GM12878 (cell line): ENCODE data around the gene BDH2. TPM values are rescaled to one million over a fixed set of nuclear protein-coding genes. Genes with fewer than 3 reads are reported as not detected.

Experiments
- ATAC-seq: fragments of 200-7000 bp; cut with Tn5 transposase; 3 replicates; pipeline ENCODE4 v1.9.1; 2020; ENCODE audit warnings: mild to moderate bottlenecking, moderate library complexity
- BruUV-seq: library from RNA; stranded (reverse); fragments of 400-500 nt; replicated peaks from 2 replicates; lab custom pipeline; 2021; lab: Mats Ljungman, UMichigan
- CTCF ChIA-PET: fragments of 300-600 bp; sonication (Branson Sonifier 250); formaldehyde crosslinking; extraction: SDS; loops from one replicate; lab custom pipeline; 2021; ENCODE audit warnings: inconsistent platforms; lab: Yijun Ruan, JAX
- POLR2A ChIA-PET: fragments of 350-600 bp; formaldehyde crosslinking; extraction: SDS; loops from one replicate; lab custom pipeline; 2021; ENCODE audit warnings: inconsistent platforms; lab: Charles Lee
- RAD21 ChIA-PET: fragments of 300-600 bp; sonication (Branson Sonifier 250); formaldehyde crosslinking; loops from one replicate; lab custom pipeline; 2023; ENCODE audit warnings: antibody characterized with exemption; ENCODE audit not compliant: unreplicated experiment; lab: Charles Lee
- SMC1A ChIA-PET: fragments of 300-600 bp; sonication (Branson Sonifier 250); formaldehyde crosslinking; loops from one replicate; lab custom pipeline; 2023; ENCODE audit not compliant: unreplicated experiment, uncharacterized antibody; lab: Charles Lee
- DNase-seq: peaks from one replicate; pipeline ENCODE4 v3.0.0-alpha.2; 2011; ENCODE audit warnings: low read depth, low spot score
- FAIRE-seq: peaks from 3 replicates; lab custom pipeline; 2011; peaks lifted over from hg19 to GRCh38; lab: Jason Lieb, UNC
- H2AFZ ChIP-seq: 2 replicates; pipeline ENCODE4 v1.6.0; 2011; ENCODE audit warnings: low read depth, low read length, control low read depth; ENCODE audit not compliant: control insufficient read depth
- H3K27ac ChIP-seq: 2 replicates; pipeline ENCODE4 v1.5.1; 2011; ENCODE audit warnings: control low read depth; ENCODE audit not compliant: control insufficient read depth, insufficient read depth
- H3K27me3 ChIP-seq, 2 experiments: replicated peaks in 1 of 2; 2 replicates each; pipeline versions ENCODE4 v1.6.0 to v1.6.1; 2011; ENCODE audit warnings: low read length in 1 of 2; ENCODE audit not compliant: control insufficient read depth in 2 of 2, insufficient read depth in 2 of 2
- H3K36me3 ChIP-seq, 2 experiments: 2 replicates each; pipeline ENCODE4 v1.5.1; 2011; ENCODE audit warnings: low read length in 1 of 2; ENCODE audit not compliant: control insufficient read depth in 2 of 2, insufficient read depth in 2 of 2
- H3K4me1 ChIP-seq: 2 replicates; pipeline ENCODE4 v1.6.1; 2011; ENCODE audit warnings: mild to moderate bottlenecking, low read length, moderate library complexity, mixed read lengths; ENCODE audit not compliant: control insufficient read depth, insufficient read depth
- H3K4me2 ChIP-seq: 2 replicates; pipeline ENCODE4 v1.6.0; 2011; ENCODE audit warnings: control low read depth; ENCODE audit not compliant: control insufficient read depth, insufficient read depth
- H3K4me3 ChIP-seq: fragments of 200-600 bp; sonication (generic); 2 replicates; pipeline ENCODE4 v1.5.1; 2016
- H3K79me2 ChIP-seq: 2 replicates; pipeline ENCODE4 v1.6.0; 2011; ENCODE audit warnings: low read length; ENCODE audit not compliant: control insufficient read depth, insufficient read depth
- H3K9ac ChIP-seq: 2 replicates; pipeline ENCODE4 v1.8.0; 2011; ENCODE audit warnings: low read length, control low read depth, mixed read lengths; ENCODE audit not compliant: control insufficient read depth, insufficient read depth
- H3K9me3 ChIP-seq: replicated peaks from 3 replicates; pipeline ENCODE4 v1.5.1; 2011; ENCODE audit warnings: mild to moderate bottlenecking, low read length; ENCODE audit not compliant: control insufficient read depth, insufficient read depth
- H4K20me1 ChIP-seq: 2 replicates; pipeline ENCODE4 v1.6.0; 2011; ENCODE audit not compliant: control insufficient read depth, insufficient read depth
- HSF1 ChIP-seq: fragments of 150-350 bp; IDR thresholded peaks from 2 replicates; pipeline ENCODE4 v1.6.1; 2014; ENCODE audit warnings: mild to moderate bottlenecking, low read depth, low read length
- IKZF1 ChIP-seq: fragments of 450-650 bp; conservative IDR thresholded peaks from 2 replicates; pipeline ENCODE4 v1.6.1; 2017; ENCODE audit warnings: antibody characterized with exemption, mild to moderate bottlenecking
- WGBS: methylation state at CpG from one replicate; pipeline ENCODE4 v1.1.6; 2016; ENCODE audit warnings: low lambda C conversion rate; ENCODE audit not compliant: insufficient replicate concordance, insufficient coverage; ENCODE audit errors: missing lambda C conversion rate; 5-methylcytosine and 5-hydroxymethylcytosine counted together
- in situ Hi-C: fragments of 300-500 bp; cut with MboI; formaldehyde crosslinking; loops from 9 replicates; pipeline ENCODE4 v1.14.3; 2018; ENCODE audit warnings: mixed read lengths
- intact Hi-C: fragments of 100-400 bp; cut with micrococcal nuclease; formaldehyde crosslinking; loops from one replicate; pipeline ENCODE4 v1.14.2; 2022; ENCODE audit not compliant: unreplicated experiment
- polyA plus RNA-seq, 11 experiments: library from polyadenylated mRNA; depleted of rRNA in 4 of 11; unstranded in 6 of 11; stranded (reverse) in 5 of 11; fragments of >200 nt; fragmentation: Nextera tagmentation in 4 of 11; fragmentation: Illumina TruSeq in 1 of 11; extraction: Ambion mirVana in 4 of 11; extraction: Trizol in 1 of 11; gene quantifications; 1 replicate in 1 of 11; 2 replicates in 10 of 11; pipeline versions ENCODE4 v1.2.1 to v1.2.3, GENCODE V29; 2011 to 2016; ENCODE audit warnings: inconsistent platforms in 2 of 11, missing spikeins in 2 of 11, low read depth in 1 of 11
- total RNA-seq, 4 experiments: library from RNA; depleted of rRNA in 3 of 4; stranded (reverse); fragments of >200 nt in 3 of 4; fragmentation: Illumina TruSeq in 1 of 4; extraction: Trizol in 1 of 4; gene quantifications; 2 replicates each; pipeline versions ENCODE4 v1.2.1 to v1.2.3, GENCODE V29; 2013 to 2021
- TF ChIP-seq, protein P1 (sequence below): fragments of 450-650 bp; IDR thresholded peaks from 2 replicates; pipeline ENCODE4 v1.6.1; 2017; ENCODE audit warnings: mild to moderate bottlenecking, moderate library complexity

BDH2 gene
- total and polyA plus RNA-seq, 10 of the 15 experiments (the other 5 are each of a cell fraction or from before 2014, with no cell fraction given), result 20.9 to 47.3 (median 33.5) TPM

GRCh38 chr4:103044183-103044582 lies 55.5 kb downstream of the BDH2 start:
- H3K79me2 ChIP-seq, result no peaks in the 10 kb centered on the region
- SMC1A ChIA-PET, result interaction anchor here (0.8 to 4.8 kb wide), 10 partner anchors 8 to 596 kb away, joined by 3 to 98 read pairs (median 4); partner anchors contain the start of gene BDH2
- WGBS, result 93% methylated on average over 2 of the region's 2 CpGs
- H4K20me1 ChIP-seq, result no peaks in the 10 kb centered on the region
- ATAC-seq (no peak), FAIRE-seq (no peak), DNase-seq (no peak)
- no TSS peak for BruUV-seq
- H3K9ac ChIP-seq, result no peak overlapping the region
- H2AFZ ChIP-seq, result no peak overlapping the region
- H3K4me1 ChIP-seq, result no peaks in the 10 kb centered on the region
- in situ Hi-C loops (no loop called here), intact Hi-C loops (no loop called here)
- no peak overlapping the region for H3K27ac ChIP-seq
- H3K4me3 ChIP-seq, result no peak overlapping the region
- no peak overlapping the region for H3K4me2 ChIP-seq
- H3K36me3 ChIP-seq, result peaks cover 0 to 11% of the 10 kb centered on the region in 2 experiments; a peak in 2 of 4 replicates
- POLR2A ChIA-PET, result interaction anchor here (1.5 kb wide), 1 partner anchor 47 kb away, joined by 4 read pairs; no protein-coding TSS in a partner anchor
- CTCF ChIA-PET, result interaction anchor here (0.6 to 6.5 kb wide), 11 partner anchors 8 to 742 kb away, joined by 3 to 179 read pairs (median 4); partner anchors contain the start of gene BDH2
- no peaks in the 10 kb centered on the region for H3K9me3 ChIP-seq
- no peak for TF ChIP-seq IKZF1
- TF ChIP-seq, protein P1, sequence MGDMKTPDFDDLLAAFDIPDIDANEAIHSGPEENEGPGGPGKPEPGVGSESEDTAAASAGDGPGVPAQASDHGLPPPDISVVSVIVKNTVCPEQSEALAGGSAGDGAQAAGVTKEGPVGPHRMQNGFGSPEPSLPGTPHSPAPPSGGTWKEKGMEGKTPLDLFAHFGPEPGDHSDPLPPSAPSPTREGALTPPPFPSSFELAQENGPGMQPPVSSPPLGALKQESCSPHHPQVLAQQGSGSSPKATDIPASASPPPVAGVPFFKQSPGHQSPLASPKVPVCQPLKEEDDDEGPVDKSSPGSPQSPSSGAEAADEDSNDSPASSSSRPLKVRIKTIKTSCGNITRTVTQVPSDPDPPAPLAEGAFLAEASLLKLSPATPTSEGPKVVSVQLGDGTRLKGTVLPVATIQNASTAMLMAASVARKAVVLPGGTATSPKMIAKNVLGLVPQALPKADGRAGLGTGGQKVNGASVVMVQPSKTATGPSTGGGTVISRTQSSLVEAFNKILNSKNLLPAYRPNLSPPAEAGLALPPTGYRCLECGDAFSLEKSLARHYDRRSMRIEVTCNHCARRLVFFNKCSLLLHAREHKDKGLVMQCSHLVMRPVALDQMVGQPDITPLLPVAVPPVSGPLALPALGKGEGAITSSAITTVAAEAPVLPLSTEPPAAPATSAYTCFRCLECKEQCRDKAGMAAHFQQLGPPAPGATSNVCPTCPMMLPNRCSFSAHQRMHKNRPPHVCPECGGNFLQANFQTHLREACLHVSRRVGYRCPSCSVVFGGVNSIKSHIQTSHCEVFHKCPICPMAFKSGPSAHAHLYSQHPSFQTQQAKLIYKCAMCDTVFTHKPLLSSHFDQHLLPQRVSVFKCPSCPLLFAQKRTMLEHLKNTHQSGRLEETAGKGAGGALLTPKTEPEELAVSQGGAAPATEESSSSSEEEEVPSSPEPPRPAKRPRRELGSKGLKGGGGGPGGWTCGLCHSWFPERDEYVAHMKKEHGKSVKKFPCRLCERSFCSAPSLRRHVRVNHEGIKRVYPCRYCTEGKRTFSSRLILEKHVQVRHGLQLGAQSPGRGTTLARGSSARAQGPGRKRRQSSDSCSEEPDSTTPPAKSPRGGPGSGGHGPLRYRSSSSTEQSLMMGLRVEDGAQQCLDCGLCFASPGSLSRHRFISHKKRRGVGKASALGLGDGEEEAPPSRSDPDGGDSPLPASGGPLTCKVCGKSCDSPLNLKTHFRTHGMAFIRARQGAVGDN, result no peak
- TF ChIP-seq HSF1, result no peak
- H3K27me3 ChIP-seq, result no peaks in the 10 kb centered on the region
- RAD21 ChIA-PET, result interaction anchor here (0.8 to 2.9 kb wide), 4 partner anchors 32 to 55 kb away, joined by 3 to 16 read pairs (median 8); partner anchors contain the start of gene BDH2
